ENCODE results near the gene GJD2. TPM values are rescaled to one million over a fixed set of nuclear protein-coding genes. Genes with fewer than 3 reads are reported as not detected.

Gene GJD2
- total and polyA plus RNA-seq, 9 donors: 0.64 to 9.6 (median 3.8) TPM

DNA sequence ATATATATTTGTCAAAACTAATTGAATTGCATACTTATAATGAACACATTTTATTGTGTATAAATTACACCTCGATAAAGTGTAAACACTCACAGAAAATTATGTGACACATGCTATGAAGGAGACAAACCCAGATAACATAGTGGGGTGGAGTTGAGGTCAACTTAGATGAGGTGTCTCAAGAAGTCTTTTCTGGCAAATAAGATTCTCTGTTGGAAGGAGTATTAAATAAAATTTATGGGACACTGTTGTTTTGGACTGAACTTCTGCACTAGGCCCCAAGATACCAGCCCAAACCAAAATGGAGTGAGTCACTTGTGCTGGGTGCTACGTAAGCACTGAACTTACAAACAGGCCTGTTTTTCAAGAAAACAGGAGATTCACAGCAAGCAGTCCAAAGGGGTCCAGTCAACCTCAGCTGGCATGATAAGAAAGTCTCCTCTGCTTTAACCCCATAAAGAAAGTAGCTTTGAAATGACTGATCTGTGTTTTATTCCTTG, 21.9 kb upstream of the GJD2 start:
- DNase-seq: no peak
- Histone ChIP-seq H3K4me3 (ENCODE audit: low read length) (no peak overlapping the region), H3K27me3 (ENCODE audit: control insufficient read depth, insufficient read depth, low read length) (no peaks in the 10 kb centered on the region), H3K4me1 (ENCODE audit: control insufficient read depth, insufficient read depth, low read length) (no peaks in the 10 kb centered on the region), H3K36me3 (ENCODE audit: control insufficient read depth, insufficient read depth, low read length) (no peaks in the 10 kb centered on the region), H3K27ac (ENCODE audit: low read length) (no peak overlapping the region), H3K9me3 (replicated peaks; ENCODE audit: control insufficient read depth, low read depth, low read length) (no peaks in the 10 kb centered on the region)
- 100% methylated on average over 1 of the region's 2 CpGs for WGBS (ENCODE audit: insufficient coverage)

DNA sequence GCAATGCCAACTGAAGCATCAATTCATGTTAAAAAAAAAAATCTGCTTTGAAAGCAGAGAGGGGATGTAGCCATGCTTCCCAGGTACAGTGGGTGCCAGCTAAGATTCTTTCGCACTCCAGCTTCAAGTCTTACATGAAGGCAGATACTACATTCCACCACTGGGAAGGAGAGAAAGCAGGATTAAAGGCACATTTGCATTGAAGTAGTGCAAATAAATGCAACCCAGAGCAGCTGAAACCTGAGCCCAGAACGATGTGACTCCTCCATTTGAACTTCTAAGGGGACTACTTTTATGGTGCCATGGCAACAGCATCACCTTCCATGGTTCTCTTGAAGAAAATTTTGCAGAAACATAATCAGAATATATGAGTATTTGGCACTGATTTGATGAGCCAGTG, 19.1 kb upstream of the GJD2 start:
- no peaks in the 10 kb centered on the region for H3K9me3 ChIP-seq (replicated peaks; ENCODE audit: control insufficient read depth, low read depth, low read length)
- H3K27me3 ChIP-seq (ENCODE audit: control insufficient read depth, insufficient read depth, low read length): peaks cover 2% of the 10 kb centered on the region
- peaks cover 3% of the 10 kb centered on the region for H3K4me1 ChIP-seq (ENCODE audit: control insufficient read depth, insufficient read depth, low read length)
- WGBS (ENCODE audit: insufficient coverage): no CpG with 5 or more reads among the region's 2 CpGs
- DNase-seq: no peak
- H3K27ac ChIP-seq (ENCODE audit: low read length): no peak overlapping the region
- H3K4me3 ChIP-seq (ENCODE audit: low read length): no peak overlapping the region
- H3K36me3 ChIP-seq (ENCODE audit: control insufficient read depth, insufficient read depth, low read length): no peaks in the 10 kb centered on the region

DNA sequence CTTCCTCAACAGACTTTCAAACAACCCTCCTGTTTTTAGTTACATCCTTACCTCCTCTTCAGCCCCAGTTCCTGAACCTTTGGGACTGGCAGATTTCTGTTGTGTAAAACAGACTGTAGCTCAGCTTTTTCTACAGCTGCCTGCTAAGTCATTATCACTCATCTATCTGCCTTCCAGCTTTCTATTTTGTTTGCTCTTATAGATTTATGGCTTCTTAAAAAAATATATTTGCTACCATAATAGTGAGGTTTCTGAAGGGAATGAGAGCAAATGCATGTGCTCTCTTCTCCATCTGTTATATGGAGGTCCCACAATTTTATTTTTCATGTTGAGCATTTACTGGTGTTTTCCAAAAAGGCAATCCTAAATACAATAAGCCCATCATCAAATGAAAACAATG, 18.2 kb upstream of the GJD2 start:
- Histone ChIP-seq H3K27ac (ENCODE audit: low read length) (no peak overlapping the region), H3K9me3 (replicated peaks; ENCODE audit: control insufficient read depth, low read depth, low read length) (no peaks in the 10 kb centered on the region), H3K36me3 (ENCODE audit: control insufficient read depth, insufficient read depth, low read length) (no peaks in the 10 kb centered on the region), H3K27me3 (ENCODE audit: control insufficient read depth, insufficient read depth, low read length) (peaks cover 2% of the 10 kb centered on the region), H3K4me3 (ENCODE audit: low read length) (no peak overlapping the region), H3K4me1 (ENCODE audit: control insufficient read depth, insufficient read depth, low read length) (peaks cover 3% of the 10 kb centered on the region)
- no peak for DNase-seq

DNA sequence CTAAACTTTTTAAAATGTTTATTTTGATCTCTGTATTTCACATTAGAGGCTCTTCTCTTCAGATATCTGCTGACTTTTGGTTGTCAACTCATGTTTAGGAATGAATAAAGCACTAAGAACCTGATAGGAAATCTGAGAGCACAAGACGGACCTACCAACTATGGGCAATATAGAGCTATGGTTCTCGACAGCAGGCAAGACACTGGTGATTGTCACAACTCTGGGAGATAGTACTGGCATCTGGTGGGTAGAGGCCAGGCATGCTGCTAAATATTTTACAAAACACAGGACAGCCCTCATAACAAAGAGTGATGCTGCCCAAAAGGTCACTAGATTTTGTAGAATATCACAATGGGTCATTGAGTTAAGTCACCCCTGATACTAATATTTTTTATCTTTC, 17.5 kb upstream of the GJD2 start:
- WGBS (ENCODE audit: insufficient coverage): 71% methylated on average over 1 of the region's 2 CpGs
- H3K36me3 ChIP-seq (ENCODE audit: control insufficient read depth, insufficient read depth, low read length): no peaks in the 10 kb centered on the region
- no peaks in the 10 kb centered on the region for H3K9me3 ChIP-seq (replicated peaks; ENCODE audit: control insufficient read depth, low read depth, low read length)
- H3K27me3 ChIP-seq (ENCODE audit: control insufficient read depth, insufficient read depth, low read length): peaks cover 2% of the 10 kb centered on the region
- H3K4me1 ChIP-seq (ENCODE audit: control insufficient read depth, insufficient read depth, low read length): peaks cover 3% of the 10 kb centered on the region
- no peak overlapping the region for H3K4me3 ChIP-seq (ENCODE audit: low read length)
- no peak overlapping the region for H3K27ac ChIP-seq (ENCODE audit: low read length)
- no peak for DNase-seq

DNA sequence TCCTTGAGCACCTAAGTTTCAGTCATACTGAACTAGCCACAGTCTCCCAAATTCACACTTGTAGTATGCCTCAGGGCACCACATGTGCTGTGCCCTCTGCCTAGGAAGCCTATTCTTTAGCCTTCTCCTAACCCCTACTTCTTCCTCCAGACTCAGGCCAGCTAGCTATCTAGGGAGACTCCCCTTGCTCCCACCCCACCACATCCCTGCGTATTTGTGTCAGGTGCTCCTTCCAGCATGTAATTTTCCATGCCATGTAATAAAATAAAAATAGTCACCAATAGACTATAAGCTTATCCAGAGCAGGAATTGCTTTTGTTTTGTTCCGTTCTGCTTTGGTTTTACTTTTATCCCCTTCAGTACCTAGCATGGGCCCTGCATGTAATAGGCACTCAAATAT, 14.9 kb upstream of the GJD2 start:
- Histone ChIP-seq H3K4me3 (ENCODE audit: low read length) (no peak overlapping the region), H3K27ac (ENCODE audit: low read length) (no peak overlapping the region), H3K27me3 (ENCODE audit: control insufficient read depth, insufficient read depth, low read length) (peaks cover 2% of the 10 kb centered on the region), H3K36me3 (ENCODE audit: control insufficient read depth, insufficient read depth, low read length) (no peaks in the 10 kb centered on the region), H3K9me3 (replicated peaks; ENCODE audit: control insufficient read depth, low read depth, low read length) (no peaks in the 10 kb centered on the region), H3K4me1 (ENCODE audit: control insufficient read depth, insufficient read depth, low read length) (peaks cover 3% of the 10 kb centered on the region)
- no peak for DNase-seq
- WGBS (ENCODE audit: insufficient coverage): 100% methylated on average over 1 of the region's 2 CpGs

DNA sequence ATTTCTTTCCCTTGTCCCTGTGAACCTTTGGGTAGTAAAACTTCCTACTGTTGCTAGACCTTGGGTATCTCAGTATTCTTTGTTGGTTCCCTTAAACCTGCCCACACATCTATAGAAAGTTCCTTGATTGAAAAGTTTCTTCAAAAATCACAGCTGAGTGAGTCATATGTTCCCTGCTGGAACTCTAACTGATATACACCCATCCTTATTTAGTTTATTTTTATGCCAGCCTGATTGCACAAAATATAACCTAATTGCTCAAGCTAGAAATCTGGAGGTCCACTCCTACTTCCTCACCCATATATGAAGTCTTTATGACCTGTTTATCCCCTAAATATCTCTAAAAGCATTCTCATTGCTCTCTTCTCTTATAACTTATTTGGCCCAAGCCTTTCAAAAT, 13.7 kb upstream of the GJD2 start:
- no peaks in the 10 kb centered on the region for H3K36me3 ChIP-seq (ENCODE audit: control insufficient read depth, insufficient read depth, low read length)
- peaks cover 3% of the 10 kb centered on the region for H3K4me1 ChIP-seq (ENCODE audit: control insufficient read depth, insufficient read depth, low read length)
- peaks cover 2% of the 10 kb centered on the region for H3K27me3 ChIP-seq (ENCODE audit: control insufficient read depth, insufficient read depth, low read length)
- H3K27ac ChIP-seq (ENCODE audit: low read length): no peak overlapping the region
- no peak overlapping the region for H3K4me3 ChIP-seq (ENCODE audit: low read length)
- DNase-seq: no peak
- no peaks in the 10 kb centered on the region for H3K9me3 ChIP-seq (replicated peaks; ENCODE audit: control insufficient read depth, low read depth, low read length)

DNA sequence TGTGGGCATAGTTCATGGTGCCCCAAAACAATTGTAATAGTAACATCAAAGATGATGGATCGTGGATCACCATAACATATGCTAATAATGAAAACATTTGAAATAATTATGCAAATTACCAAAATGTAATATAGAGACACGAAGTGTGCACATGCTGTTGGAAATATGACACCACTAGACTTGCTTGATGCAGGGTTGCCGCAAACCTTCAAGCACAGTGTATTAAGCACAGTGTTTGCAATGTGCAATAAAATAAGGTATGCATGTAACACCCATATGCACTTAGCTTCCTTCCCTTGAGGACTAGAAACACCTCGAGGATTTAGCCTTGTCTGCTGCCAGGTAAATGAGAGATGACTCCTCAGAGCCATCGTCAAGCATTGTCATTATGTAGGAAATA, 10.9 kb upstream of the GJD2 start:
- no CpG with 5 or more reads among the region's 5 CpGs for WGBS (ENCODE audit: insufficient coverage)
- no peaks in the 10 kb centered on the region for H3K9me3 ChIP-seq (replicated peaks; ENCODE audit: control insufficient read depth, low read depth, low read length)
- H3K27ac ChIP-seq (ENCODE audit: low read length): no peak overlapping the region
- peaks cover 2% of the 10 kb centered on the region for H3K27me3 ChIP-seq (ENCODE audit: control insufficient read depth, insufficient read depth, low read length)
- peaks cover 3% of the 10 kb centered on the region for H3K4me1 ChIP-seq (ENCODE audit: control insufficient read depth, insufficient read depth, low read length)
- H3K4me3 ChIP-seq (ENCODE audit: low read length): no peak overlapping the region
- no peaks in the 10 kb centered on the region for H3K36me3 ChIP-seq (ENCODE audit: control insufficient read depth, insufficient read depth, low read length)
- DNase-seq: no peak

DNA sequence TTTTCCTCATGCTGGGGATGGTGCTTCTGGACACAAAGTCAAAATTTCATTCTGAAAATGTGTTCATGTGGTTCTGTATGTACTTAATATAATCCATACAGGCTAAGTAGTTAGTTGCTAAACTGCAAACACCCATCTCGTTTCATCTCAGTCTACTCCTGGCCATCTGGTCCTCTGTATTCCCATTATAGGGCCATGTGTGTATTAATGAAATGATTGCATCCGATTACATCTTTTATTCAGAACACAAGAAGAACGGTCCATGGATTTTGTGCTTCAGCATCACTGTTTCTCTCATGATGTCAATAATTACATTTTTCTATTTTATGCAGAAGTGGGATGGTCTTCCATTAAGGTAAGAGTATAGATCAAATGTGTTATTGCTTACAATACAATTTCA, 6.1 kb upstream of the GJD2 start:
- no CpG with 5 or more reads among the region's 3 CpGs for WGBS (ENCODE audit: insufficient coverage)
- Histone ChIP-seq H3K36me3 (ENCODE audit: control insufficient read depth, insufficient read depth, low read length) (no peaks in the 10 kb centered on the region), H3K4me1 (ENCODE audit: control insufficient read depth, insufficient read depth, low read length) (no peaks in the 10 kb centered on the region), H3K27ac (ENCODE audit: low read length) (no peak overlapping the region), H3K9me3 (replicated peaks; ENCODE audit: control insufficient read depth, low read depth, low read length) (no peaks in the 10 kb centered on the region), H3K27me3 (ENCODE audit: control insufficient read depth, insufficient read depth, low read length) (peaks cover 9% of the 10 kb centered on the region), H3K4me3 (ENCODE audit: low read length) (no peak overlapping the region)
- DNase-seq: no peak

DNA sequence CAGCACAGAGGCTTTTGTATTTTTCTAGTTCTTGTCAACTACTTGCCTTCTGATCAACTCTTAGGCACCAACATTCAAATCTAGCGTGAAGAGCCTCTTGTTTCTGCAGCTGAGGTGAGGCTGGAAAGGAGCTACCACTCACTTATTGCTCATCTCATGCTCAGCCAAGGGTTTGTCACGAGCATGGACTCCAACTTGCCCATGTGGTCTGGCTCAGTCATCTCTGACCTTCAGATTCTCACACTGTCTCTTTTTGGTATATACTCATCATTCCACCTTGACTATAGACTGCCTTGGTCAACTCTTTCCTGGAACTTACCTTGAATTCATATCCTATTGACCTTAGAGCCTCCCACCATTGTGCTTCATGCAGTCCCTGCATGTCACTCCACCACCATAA, 5.2 kb upstream of the GJD2 start:
- Histone ChIP-seq H3K27me3 (ENCODE audit: control insufficient read depth, insufficient read depth, low read length) (peaks cover 18% of the 10 kb centered on the region), H3K27ac (ENCODE audit: low read length) (no peak overlapping the region), H3K4me3 (ENCODE audit: low read length) (no peak overlapping the region), H3K4me1 (ENCODE audit: control insufficient read depth, insufficient read depth, low read length) (no peaks in the 10 kb centered on the region), H3K9me3 (replicated peaks; ENCODE audit: control insufficient read depth, low read depth, low read length) (no peaks in the 10 kb centered on the region), H3K36me3 (ENCODE audit: control insufficient read depth, insufficient read depth, low read length) (no peaks in the 10 kb centered on the region)
- DNase-seq: no peak
- WGBS (ENCODE audit: insufficient coverage): 66% methylated on average over 2 of the region's 2 CpGs

DNA sequence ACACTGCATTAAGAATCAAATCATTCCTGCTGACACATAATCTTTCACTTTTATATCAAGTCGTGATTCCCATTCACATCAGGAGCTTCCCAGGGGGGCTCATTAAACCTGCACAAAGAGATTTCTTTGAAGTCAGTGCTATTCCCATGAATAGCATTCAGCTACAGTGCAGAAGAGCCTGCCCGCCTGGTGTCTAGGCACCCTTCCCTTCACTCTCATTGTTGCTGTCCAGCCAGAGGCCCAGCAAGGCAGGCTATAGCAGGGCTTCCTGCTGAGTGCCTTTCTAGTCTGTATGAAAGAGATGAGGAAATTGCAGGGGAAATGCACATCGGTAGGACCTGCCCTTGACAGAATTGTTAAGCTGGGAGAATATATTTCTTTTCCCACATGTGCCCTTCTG, 4.5 kb upstream of the GJD2 start:
- Histone ChIP-seq H3K27me3 (ENCODE audit: control insufficient read depth, insufficient read depth, low read length) (peaks cover 24% of the 10 kb centered on the region), H3K27ac (ENCODE audit: low read length) (no peak overlapping the region)

DNA sequence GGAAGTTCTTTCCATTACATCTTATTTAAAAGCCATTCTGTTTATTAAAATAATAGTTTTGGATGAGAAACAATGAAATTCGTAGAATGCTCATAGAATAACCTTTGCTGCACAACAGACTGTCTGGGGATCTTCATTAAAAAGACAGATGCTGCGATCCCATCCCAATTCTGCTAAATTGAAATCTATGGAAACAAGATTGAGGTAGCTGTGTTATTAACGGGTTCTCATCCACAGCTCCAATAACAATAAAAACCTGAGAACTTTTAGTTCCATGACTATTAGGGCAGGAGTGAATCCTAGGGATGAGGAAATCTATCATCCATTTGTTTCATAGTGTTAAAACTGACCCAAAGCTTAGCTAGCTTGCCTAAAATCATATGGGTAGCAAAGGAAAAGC, 2.5 kb upstream of the GJD2 start:
- H3K9me3 ChIP-seq (replicated peaks; ENCODE audit: control insufficient read depth, low read depth, low read length): no peaks in the 10 kb centered on the region
- no peak overlapping the region for H3K4me3 ChIP-seq (ENCODE audit: low read length)
- WGBS (ENCODE audit: insufficient coverage): 67% methylated on average over 1 of the region's 3 CpGs
- no peak overlapping the region for H3K27ac ChIP-seq (ENCODE audit: low read length)
- DNase-seq: no peak
- no peaks in the 10 kb centered on the region for H3K4me1 ChIP-seq (ENCODE audit: control insufficient read depth, insufficient read depth, low read length)
- H3K27me3 ChIP-seq (ENCODE audit: control insufficient read depth, insufficient read depth, low read length): peaks cover 42% of the 10 kb centered on the region
- H3K36me3 ChIP-seq (ENCODE audit: control insufficient read depth, insufficient read depth, low read length): no peaks in the 10 kb centered on the region

More for the DNA sequence above, 4.5 kb upstream of the GJD2 start:
- Histone ChIP-seq H3K4me3 (ENCODE audit: low read length) (no peak overlapping the region), H3K4me1 (ENCODE audit: control insufficient read depth, insufficient read depth, low read length) (no peaks in the 10 kb centered on the region), H3K9me3 (replicated peaks; ENCODE audit: control insufficient read depth, low read depth, low read length) (no peaks in the 10 kb centered on the region), H3K36me3 (ENCODE audit: control insufficient read depth, insufficient read depth, low read length) (no peaks in the 10 kb centered on the region)
- DNase-seq: no peak
- 53% methylated on average over 2 of the region's 3 CpGs for WGBS (ENCODE audit: insufficient coverage)
